T-helper 1 cell treated with Interleukin-12 subunit alpha and Interleukin-12 subunit beta and Interleukin-4 antibody, amounts not matched to agents 30 μg/mL and 1 μg/mL, for 36 hours (primary cell): ENCODE measurements around the gene PEX26.

ENCODE experiments used
- H3K27ac Mint-ChIP-seq: one replicate; pipeline ENCODE4 v1.8.0; 2021; ENCODE audit warnings: mild to moderate bottlenecking, mixed read lengths
- H3K27me3 Mint-ChIP-seq: one replicate; pipeline ENCODE4 v1.8.0; 2021; ENCODE audit warnings: low read depth, mixed read lengths
- H3K36me3 Mint-ChIP-seq: one replicate; pipeline ENCODE4 v1.8.0; 2021; ENCODE audit warnings: low read depth, mixed read lengths
- H3K4me1 Mint-ChIP-seq: one replicate; pipeline ENCODE4 v1.8.0; 2021; ENCODE audit warnings: low read depth, mixed read lengths
- H3K4me3 Mint-ChIP-seq: one replicate; pipeline ENCODE4 v1.8.0; 2021; ENCODE audit warnings: mild to moderate bottlenecking, moderate library complexity, mixed read lengths
- H3K9me3 Mint-ChIP-seq: one replicate; pipeline ENCODE4 v1.8.0; 2021; ENCODE audit warnings: mixed read lengths

The PEX26 gene

GRCh38 chr22:18110194-18110953 lies 32.6 kb downstream of the PEX26 start, which contains the start of gene TUBA8:
TUBA8 (plus strand) TSS chr22:18110809; CDS start chr22:18110866, 57 bp downstream.
- H3K27me3 Mint-ChIP-seq, result peaks cover 50% of the 10 kb centered on the region
- H3K9me3 Mint-ChIP-seq, result peaks cover 19% of the 10 kb centered on the region
- H3K27ac Mint-ChIP-seq, result peak within 1 kb of the TSS; percentile 1
- peaks cover 10% of the 10 kb centered on the region for H3K36me3 Mint-ChIP-seq
- peaks cover 16% of the 10 kb centered on the region for H3K4me1 Mint-ChIP-seq
- H3K4me3 Mint-ChIP-seq, result peak within 1 kb of the TSS; percentile 54

GRCh38 chr22:18110954-18111758 lies 33.4 kb downstream of the PEX26 start:
- Mint-ChIP-seq H3K36me3 (peaks cover 7% of the 10 kb centered on the region), H3K27me3 (peaks cover 50% of the 10 kb centered on the region), H3K27ac (no peak overlapping the region), H3K4me3 (peak overlapping the region; percentile 21), H3K9me3 (peaks cover 11% of the 10 kb centered on the region), H3K4me1 (peaks cover 16% of the 10 kb centered on the region)

- H3K27ac Mint-ChIP-seq, result no peak overlapping the region
- peaks cover 50% of the 10 kb centered on the region for H3K27me3 Mint-ChIP-seq
- peaks cover 7% of the 10 kb centered on the region for H3K36me3 Mint-ChIP-seq
- H3K9me3 Mint-ChIP-seq, result peaks cover 5% of the 10 kb centered on the region
- peaks cover 16% of the 10 kb centered on the region for H3K4me1 Mint-ChIP-seq
- H3K4me3 Mint-ChIP-seq, result no peak overlapping the region
Measured at GRCh38 chr22:18111759-18112330, 34.1 kb downstream of the PEX26 start.

GRCh38 chr22:18112440-18112839 lies 34.6 kb downstream of the PEX26 start:
- Mint-ChIP-seq H3K9me3 (no peaks in the 10 kb centered on the region), H3K27ac (no peak overlapping the region), H3K36me3 (peaks cover 6% of the 10 kb centered on the region), H3K27me3 (peaks cover 50% of the 10 kb centered on the region), H3K4me1 (peaks cover 16% of the 10 kb centered on the region), H3K4me3 (no peak overlapping the region)

- peaks cover 50% of the 10 kb centered on the region for H3K27me3 Mint-ChIP-seq
- peaks cover 16% of the 10 kb centered on the region for H3K4me1 Mint-ChIP-seq
- H3K9me3 Mint-ChIP-seq, result no peaks in the 10 kb centered on the region
- no peak overlapping the region for H3K27ac Mint-ChIP-seq
- no peak overlapping the region for H3K4me3 Mint-ChIP-seq
- peaks cover 6% of the 10 kb centered on the region for H3K36me3 Mint-ChIP-seq
Measured at GRCh38 chr22:18113680-18114394, 36.0 kb downstream of the PEX26 start.

GRCh38 chr22:18114495-18114894 lies 36.7 kb downstream of the PEX26 start:
- Mint-ChIP-seq H3K4me1 (peaks cover 15% of the 10 kb centered on the region), H3K9me3 (no peaks in the 10 kb centered on the region), H3K27ac (no peak overlapping the region), H3K36me3 (peaks cover 4% of the 10 kb centered on the region), H3K27me3 (peaks cover 44% of the 10 kb centered on the region), H3K4me3 (no peak overlapping the region)

- Mint-ChIP-seq H3K4me1 (peaks cover 12% of the 10 kb centered on the region), H3K27ac (no peak overlapping the region), H3K36me3 (peaks cover 3% of the 10 kb centered on the region), H3K27me3 (peaks cover 39% of the 10 kb centered on the region), H3K9me3 (no peaks in the 10 kb centered on the region), H3K4me3 (no peak overlapping the region)
Measured at GRCh38 chr22:18114976-18115652, 37.3 kb downstream of the PEX26 start.

- H3K27me3 Mint-ChIP-seq, result peaks cover 36% of the 10 kb centered on the region
- H3K4me3 Mint-ChIP-seq, result no peak overlapping the region
- H3K27ac Mint-ChIP-seq, result no peak overlapping the region
- peaks cover 15% of the 10 kb centered on the region for H3K4me1 Mint-ChIP-seq
- H3K36me3 Mint-ChIP-seq, result peaks cover 3% of the 10 kb centered on the region
- H3K9me3 Mint-ChIP-seq, result no peaks in the 10 kb centered on the region
Measured at GRCh38 chr22:18115906-18116371, 38.1 kb downstream of the PEX26 start.

GRCh38 chr22:18116634-18117033 lies 38.8 kb downstream of the PEX26 start:
- no peak overlapping the region for H3K4me3 Mint-ChIP-seq
- H3K36me3 Mint-ChIP-seq, result peaks cover 3% of the 10 kb centered on the region
- peaks cover 29% of the 10 kb centered on the region for H3K27me3 Mint-ChIP-seq
- no peak overlapping the region for H3K27ac Mint-ChIP-seq
- peaks cover 15% of the 10 kb centered on the region for H3K4me1 Mint-ChIP-seq
- H3K9me3 Mint-ChIP-seq, result no peaks in the 10 kb centered on the region

- H3K27me3 Mint-ChIP-seq, result peaks cover 12% of the 10 kb centered on the region
- no peaks in the 10 kb centered on the region for H3K9me3 Mint-ChIP-seq
- peaks cover 15% of the 10 kb centered on the region for H3K4me1 Mint-ChIP-seq
- H3K36me3 Mint-ChIP-seq, result peaks cover 3% of the 10 kb centered on the region
- H3K27ac Mint-ChIP-seq, result no peak overlapping the region
- H3K4me3 Mint-ChIP-seq, result no peak overlapping the region
Measured at GRCh38 chr22:18118345-18118915, 40.6 kb downstream of the PEX26 start.

- H3K4me3 Mint-ChIP-seq, result no peak overlapping the region
- H3K9me3 Mint-ChIP-seq, result no peaks in the 10 kb centered on the region
- peaks cover 6% of the 10 kb centered on the region for H3K4me1 Mint-ChIP-seq
- no peaks in the 10 kb centered on the region for H3K36me3 Mint-ChIP-seq
- H3K27ac Mint-ChIP-seq, result no peak overlapping the region
- H3K27me3 Mint-ChIP-seq, result peaks cover 4% of the 10 kb centered on the region
Measured at GRCh38 chr22:18119409-18120110, 41.8 kb downstream of the PEX26 start.

- peaks cover 6% of the 10 kb centered on the region for H3K4me1 Mint-ChIP-seq
- H3K9me3 Mint-ChIP-seq, result no peaks in the 10 kb centered on the region
- no peaks in the 10 kb centered on the region for H3K36me3 Mint-ChIP-seq
- no peak overlapping the region for H3K27ac Mint-ChIP-seq
- no peak overlapping the region for H3K4me3 Mint-ChIP-seq
- peaks cover 4% of the 10 kb centered on the region for H3K27me3 Mint-ChIP-seq
Measured at GRCh38 chr22:18120857-18121256, 43.1 kb downstream of the PEX26 start.

- H3K4me3 Mint-ChIP-seq, result no peak overlapping the region
- peaks cover under 1% of the 10 kb centered on the region for H3K36me3 Mint-ChIP-seq
- H3K9me3 Mint-ChIP-seq, result no peaks in the 10 kb centered on the region
- no peak overlapping the region for H3K27ac Mint-ChIP-seq
- H3K27me3 Mint-ChIP-seq, result peaks cover 4% of the 10 kb centered on the region
- peaks cover 6% of the 10 kb centered on the region for H3K4me1 Mint-ChIP-seq
Measured at GRCh38 chr22:18121506-18121905, 43.7 kb downstream of the PEX26 start.
